Psoas muscle (tissue), 8 donors: ENCODE data around the gene SREBF2. TPM values are rescaled to one million over a fixed set of nuclear protein-coding genes. Genes with fewer than 3 reads are reported as not detected.
"Not testable (repeated sequence)": the region's sequence is repeated elsewhere in the genome, so short reads cannot be mapped to it uniquely, and the experiment has no call there.

ENCODE experiments used
- ATAC-seq, 4 donors: fragments of 200-7000 bp; cut with Tn5 transposase; one replicate each; pipeline ENCODE4 v1.9.1; 2020; ENCODE audit warnings: moderate library complexity in 3 of 4, mild to moderate bottlenecking in 2 of 4
- DNase-seq, 2 donors: peaks; one replicate each; pipeline ENCODE4 v3.0.0-alpha.2; 2020
- H3K27ac ChIP-seq: fragments of 200-600 bp; one replicate; pipeline ENCODE4 v1.8.0; 2022
- H3K27me3 ChIP-seq, 3 donors: fragments of 200-600 bp in 1 of 3; one replicate each; pipeline versions ENCODE4 v1.6.1 to v1.8.0; 2013 to 2022; ENCODE audit warnings: low read length in 2 of 3, mild to moderate bottlenecking in 2 of 3, moderate library complexity in 1 of 3; ENCODE audit not compliant: insufficient read depth in 3 of 3
- H3K36me3 ChIP-seq, 2 donors: fragments of 200-600 bp in 1 of 2; one replicate each; pipeline versions ENCODE4 v1.6.1 to v1.8.0; 2013 to 2022; ENCODE audit warnings: low read depth in 1 of 2, mild to moderate bottlenecking in 1 of 2, moderate library complexity in 1 of 2; ENCODE audit not compliant: insufficient read depth in 1 of 2
- H3K4me1 ChIP-seq: fragments of 200-600 bp; one replicate; pipeline ENCODE4 v1.8.0; 2022
- H3K4me3 ChIP-seq: fragments of 200-600 bp; one replicate; pipeline ENCODE4 v1.8.0; 2022; ENCODE audit warnings: mild to moderate bottlenecking
- H3K9me3 ChIP-seq: fragments of 200-600 bp; one replicate; pipeline ENCODE4 v1.8.0; 2022
- WGBS, 3 donors: extraction: QIAGEN DNeasy Blood & Tissue Kit; methylation state at CpG; one replicate each; pipeline versions ENCODE4 v1.1.6 to v1.1.7; 2013; 5-methylcytosine and 5-hydroxymethylcytosine counted together
- intact Hi-C, 2 donors: fragments of 100-400 bp; cut with DNase I; formaldehyde crosslinking; loops; one replicate each; pipeline versions ENCODE4 v1.11.0 to v1.14.2; 2022
- polyA plus RNA-seq, 3 donors: library from polyadenylated mRNA; stranded (reverse); fragments of 200-250 nt; gene quantifications; one replicate each; pipeline ENCODE4 v1.2.3, GENCODE V29; 2013
- total RNA-seq, 4 donors: library from RNA; stranded (reverse); fragmentation: NEBNext Ultra II Directional in 2 of 4; extraction: Animal tissue kit (Norgen Biotek cat#: 25700) in 2 of 4; gene quantifications; one replicate each; pipeline versions ENCODE4 v1.2.1 to v1.2.4, GENCODE V29; 2021 to 2023
- TF ChIP-seq, protein P1 (sequence below): fragments of 200-600 bp; IDR thresholded peaks from one replicate; pipeline ENCODE4 v1.8.0; 2022; ENCODE audit warnings: antibody characterized with exemption
- donor health status: healthy with polysubstance abuse.
- donor health status: DM: no; HTN: no; CAD: no; lungs with moderate emphysema.
- donor health status: Bipolar disorder and iron deficiency.
- donor health status: healthy.
- donor health status: DM: yes; HTN: yes; CAD: no.
- donor health status: DM: no; HTN: no; CAD: no.
- donor health status: DM: no; HTN: no; CAD: no.
- donor health status: DM: yes; HTN: yes; CAD: no.

The SREBF2 gene
- total and polyA plus RNA-seq, 7 donors = 21.0 to 47.0 (median 36.3) TPM

DNA sequence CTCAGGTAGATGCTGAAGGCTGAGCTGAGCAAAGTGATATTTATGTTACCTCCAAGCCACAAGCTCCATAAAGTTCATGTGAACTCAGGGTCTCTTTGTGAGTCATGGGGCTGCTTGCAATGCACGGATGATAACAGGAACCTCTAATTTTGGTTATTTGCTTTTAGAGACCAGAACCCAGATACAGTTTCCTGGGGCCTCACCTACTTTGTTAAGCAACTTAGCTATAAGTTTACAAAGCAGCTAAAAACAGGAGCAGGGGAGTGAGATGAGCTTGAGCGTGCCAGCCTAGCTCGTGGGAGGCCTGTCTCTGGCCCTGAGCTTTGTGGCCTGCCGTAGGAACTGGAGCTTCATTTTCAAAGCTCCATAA, 29.2 kb downstream of the SREBF2 start:
- DNase-seq = no peak
- Histone ChIP-seq H3K27me3 (no peaks in the 10 kb centered on the region), H3K4me3 (no peak overlapping the region), H3K27ac (peak overlapping the region; percentile 74), H3K9me3 (no peaks in the 10 kb centered on the region), H3K36me3 (peaks cover 0 to 6% of the 10 kb centered on the region in 2 donors), H3K4me1 (peaks cover 30% of the 10 kb centered on the region)
- WGBS, 3 donors = 19 to 62% (median 26%) methylated on average over 4 of the region's 4 CpGs
- TF ChIP-seq, protein P1, sequence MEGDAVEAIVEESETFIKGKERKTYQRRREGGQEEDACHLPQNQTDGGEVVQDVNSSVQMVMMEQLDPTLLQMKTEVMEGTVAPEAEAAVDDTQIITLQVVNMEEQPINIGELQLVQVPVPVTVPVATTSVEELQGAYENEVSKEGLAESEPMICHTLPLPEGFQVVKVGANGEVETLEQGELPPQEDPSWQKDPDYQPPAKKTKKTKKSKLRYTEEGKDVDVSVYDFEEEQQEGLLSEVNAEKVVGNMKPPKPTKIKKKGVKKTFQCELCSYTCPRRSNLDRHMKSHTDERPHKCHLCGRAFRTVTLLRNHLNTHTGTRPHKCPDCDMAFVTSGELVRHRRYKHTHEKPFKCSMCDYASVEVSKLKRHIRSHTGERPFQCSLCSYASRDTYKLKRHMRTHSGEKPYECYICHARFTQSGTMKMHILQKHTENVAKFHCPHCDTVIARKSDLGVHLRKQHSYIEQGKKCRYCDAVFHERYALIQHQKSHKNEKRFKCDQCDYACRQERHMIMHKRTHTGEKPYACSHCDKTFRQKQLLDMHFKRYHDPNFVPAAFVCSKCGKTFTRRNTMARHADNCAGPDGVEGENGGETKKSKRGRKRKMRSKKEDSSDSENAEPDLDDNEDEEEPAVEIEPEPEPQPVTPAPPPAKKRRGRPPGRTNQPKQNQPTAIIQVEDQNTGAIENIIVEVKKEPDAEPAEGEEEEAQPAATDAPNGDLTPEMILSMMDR = no peak
- intact Hi-C loops = no loop called here
- peak in 3 of 4 donors; percentile 4 to 28 (median 17) for ATAC-seq

- ATAC-seq = peak in 3 of 4 donors; percentile 38 to 76 (median 61)
- no peak overlapping the region for H3K4me3 ChIP-seq
- intact Hi-C loops = no loop called here
- no peaks in the 10 kb centered on the region for H3K27me3 ChIP-seq
- 69 to 84% (median 71%) methylated on average over 11 of the region's 11 CpGs for WGBS, 3 donors
- H3K4me1 ChIP-seq = peaks cover 27% of the 10 kb centered on the region
- no peaks in the 10 kb centered on the region for H3K9me3 ChIP-seq
- H3K36me3 ChIP-seq = peaks cover 0 to 12% of the 10 kb centered on the region in 2 donors
- peak overlapping the region; percentile 74 for H3K27ac ChIP-seq
- TF ChIP-seq, protein P1 = no peak
- no peak for DNase-seq
These were observed 29.8 kb downstream of the SREBF2 start for GRCh38 chr22:41862530-41863266.

GRCh38 chr22:41863472-41863871, 30.6 kb downstream of the SREBF2 start:
- intact Hi-C loops = no loop called here
- no peaks in the 10 kb centered on the region for H3K27me3 ChIP-seq
- H3K27ac ChIP-seq = no peak overlapping the region
- H3K36me3 ChIP-seq = peaks cover 0 to 20% of the 10 kb centered on the region in 2 donors
- peaks cover 27% of the 10 kb centered on the region for H3K4me1 ChIP-seq
- TF ChIP-seq, protein P1 = no peak
- H3K4me3 ChIP-seq = no peak overlapping the region
- H3K9me3 ChIP-seq = no peaks in the 10 kb centered on the region
- DNase-seq (no peak), ATAC-seq (no peak)
- WGBS, 3 donors = 87 to 96% (median 92%) methylated on average over 2 of the region's 2 CpGs

GRCh38 chr22:41868556-41868955, 35.7 kb downstream of the SREBF2 start:
- Histone ChIP-seq H3K9me3 (no peaks in the 10 kb centered on the region), H3K36me3 (peaks cover 0 to 68% of the 10 kb centered on the region in 2 donors), H3K27me3 (no peaks in the 10 kb centered on the region), H3K27ac (no peak overlapping the region), H3K4me3 (no peak overlapping the region), H3K4me1 (peaks cover 3% of the 10 kb centered on the region)
- TF ChIP-seq, protein P1 = no peak
- no peak for DNase-seq
- intact Hi-C loops = no loop called here
- ATAC-seq = no peak
- 93 to 95% (median 95%) methylated on average over 10 of the region's 10 CpGs for WGBS, 3 donors

- not testable (repeated sequence) for H3K4me1 ChIP-seq
- peaks cover 2 to 83% of the 10 kb centered on the region in 2 donors for H3K36me3 ChIP-seq
These were observed 37.2 kb downstream of the SREBF2 start for GRCh38 chr22:41870081-41870480.

More at GRCh38 chr22:41870081-41870480, 37.2 kb downstream of the SREBF2 start:
- 70 to 100% (median 87%) methylated on average over 1 of the region's 1 CpG for WGBS, 3 donors
- intact Hi-C loops, H3K27ac ChIP-seq, H3K9me3 ChIP-seq, H3K4me3 ChIP-seq, ATAC-seq, H3K27me3 ChIP-seq, DNase-seq: not testable (repeated sequence)
